ENCODE results near the gene EPB41L1.

Gene EPB41L1

GRCh38 chr20:36259177-36260061, 104.9 kb downstream of the EPB41L1 start:
- DNase-seq (ENCODE audit: low read depth in 2 of 2), result no peak

GRCh38 chr20:36260316-36260715, 105.8 kb downstream of the EPB41L1 start:
- no peak for DNase-seq (ENCODE audit: low read depth in 2 of 2)

GRCh38 chr20:36261389-36262105, 107.0 kb downstream of the EPB41L1 start:
- no peak for DNase-seq (ENCODE audit: low read depth in 2 of 2)

- DNase-seq (ENCODE audit: low read depth in 2 of 2), result no peak
These were observed 107.9 kb downstream of the EPB41L1 start for GRCh38 chr20:36262440-36262839.

- no peak for DNase-seq (ENCODE audit: low read depth in 2 of 2)
These were observed 110.1 kb downstream of the EPB41L1 start for GRCh38 chr20:36264426-36265246.

- no peak for DNase-seq (ENCODE audit: low read depth in 2 of 2)
These were observed 111.6 kb downstream of the EPB41L1 start for GRCh38 chr20:36266189-36266588.

GRCh38 chr20:36267605-36268381, 113.3 kb downstream of the EPB41L1 start:
- no peak for DNase-seq (ENCODE audit: low read depth in 2 of 2)

GRCh38 chr20:36268440-36269342, 114.2 kb downstream of the EPB41L1 start:
- no peak for DNase-seq (ENCODE audit: low read depth in 2 of 2)

- DNase-seq (ENCODE audit: low read depth in 2 of 2), result no peak
These were observed 115.0 kb downstream of the EPB41L1 start for GRCh38 chr20:36269507-36269906.

- DNase-seq (ENCODE audit: low read depth in 2 of 2), result no peak
These were observed 116.5 kb downstream of the EPB41L1 start for GRCh38 chr20:36270744-36271638.

- DNase-seq (ENCODE audit: low read depth in 2 of 2), result no peak
These were observed 117.4 kb downstream of the EPB41L1 start for GRCh38 chr20:36271639-36272546.

GRCh38 chr20:36272547-36273220, 118.1 kb downstream of the EPB41L1 start:
- DNase-seq (ENCODE audit: low read depth in 2 of 2), result no peak

- no peak for DNase-seq (ENCODE audit: low read depth in 2 of 2)
These were observed 119.1 kb downstream of the EPB41L1 start for GRCh38 chr20:36273414-36274180.

GRCh38 chr20:36274181-36274841, 119.8 kb downstream of the EPB41L1 start:
- DNase-seq (ENCODE audit: low read depth in 2 of 2), result no peak

- no peak for DNase-seq (ENCODE audit: low read depth in 2 of 2)
These were observed 120.5 kb downstream of the EPB41L1 start for GRCh38 chr20:36275011-36275410.
